DOHH2 (cell line): ENCODE data around the gene KRT9.

Experiments
- H3F3A ChIP-seq: fragments of 200-600 bp; sonication (generic), shearing (Covaris generic); 2 replicates; pipeline ENCODE4 v1.6.0; 2016; ENCODE audit warnings: antibody characterized with exemption, mild to moderate bottlenecking; ENCODE audit not compliant: control insufficient read depth, insufficient read depth
- H3K27ac ChIP-seq: fragments of 200-600 bp; sonication (generic); 2 replicates; pipeline ENCODE4 v1.5.1; 2014; ENCODE audit warnings: low read depth, mild to moderate bottlenecking, low read length, moderate library complexity
- H3K27me3 ChIP-seq: fragments of 200-600 bp; sonication (generic); 2 replicates; pipeline ENCODE4 v1.6.1; 2014; ENCODE audit warnings: mild to moderate bottlenecking, low read length, mixed read lengths; ENCODE audit not compliant: control insufficient read depth
- H3K36me3 ChIP-seq: fragments of 200-600 bp; sonication (generic); 2 replicates; pipeline ENCODE4 v1.6.1; 2014; ENCODE audit warnings: mild to moderate bottlenecking, low read length, moderate library complexity, mixed read lengths; ENCODE audit not compliant: control insufficient read depth
- H3K4me1 ChIP-seq: fragments of 200-600 bp; sonication (generic); 2 replicates; pipeline ENCODE4 v1.6.1; 2014; ENCODE audit warnings: mild to moderate bottlenecking, low read length, mixed read lengths; ENCODE audit not compliant: control insufficient read depth
- H3K4me2 ChIP-seq: fragments of 200-600 bp; sonication (generic); 2 replicates; pipeline ENCODE4 v1.6.0; 2014; ENCODE audit warnings: mild to moderate bottlenecking, low read length, moderate library complexity
- H3K4me3 ChIP-seq: fragments of 200-600 bp; sonication (generic); 2 replicates; pipeline ENCODE4 v1.5.1; 2014; ENCODE audit warnings: mild to moderate bottlenecking, low read length, mixed read lengths
- H3K79me2 ChIP-seq: fragments of 200-600 bp; sonication (generic); 2 replicates; pipeline ENCODE4 v1.6.1; 2014; ENCODE audit warnings: mild to moderate bottlenecking, low read length, mixed read lengths; ENCODE audit not compliant: control insufficient read depth
- H3K9me2 ChIP-seq: fragments of 200-600 bp; sonication (generic); replicated peaks from 2 replicates; pipeline ENCODE4 v1.6.1; 2014; ENCODE audit warnings: mild to moderate bottlenecking, low read length, mixed read lengths; ENCODE audit not compliant: control insufficient read depth
- H3K9me3 ChIP-seq: fragments of 200-600 bp; sonication (generic); 2 replicates; pipeline ENCODE4 v1.6.1; 2014; ENCODE audit warnings: antibody characterized with exemption, low read length, mixed read lengths; ENCODE audit not compliant: control insufficient read depth, insufficient read depth
- H4K20me1 ChIP-seq: fragments of 200-600 bp; sonication (generic); 2 replicates; pipeline ENCODE4 v1.6.0; 2014; ENCODE audit warnings: low read depth, mild to moderate bottlenecking, antibody characterized with exemption, low read length, moderate library complexity; ENCODE audit not compliant: control insufficient read depth, insufficient read depth
- EZH2phosphoT487 ChIP-seq: fragments of 200-600 bp; sonication (generic); IDR thresholded peaks from 2 replicates; pipeline ENCODE4 v1.6.1; 2017; ENCODE audit warnings: borderline replicate concordance, mild to moderate bottlenecking, antibody characterized with exemption, low read length, moderate library complexity, mixed read lengths
- TF ChIP-seq, protein P1 (sequence below): fragments of 200-600 bp; sonication (generic); IDR thresholded peaks from one replicate; pipeline ENCODE4 v1.5.1; 2014; ENCODE audit warnings: antibody characterized with exemption, mild to moderate bottlenecking, low read depth, low read length; ENCODE audit not compliant: poor library complexity, severe bottlenecking

Gene KRT9

DNA sequence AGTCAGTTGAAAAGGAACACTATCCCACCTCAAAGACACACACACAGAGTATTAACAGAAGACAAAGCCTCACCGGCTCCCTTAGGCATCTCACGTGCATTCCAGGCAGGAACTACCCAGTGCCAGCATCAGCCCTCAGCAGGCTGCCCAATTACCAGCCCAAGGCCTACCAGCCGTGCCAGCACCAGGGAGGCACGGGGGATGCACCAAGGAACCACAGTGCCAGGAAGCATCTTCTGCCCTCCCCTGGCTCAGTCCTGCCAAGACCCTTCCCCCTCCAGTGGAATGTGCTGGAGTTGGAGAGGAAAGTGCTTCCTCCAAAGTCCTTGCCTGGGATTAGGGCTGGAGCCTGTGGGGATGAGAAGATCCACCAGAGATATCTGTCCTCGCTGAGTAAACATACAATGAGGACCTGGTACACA, 32.8 kb downstream of the KRT9 start:
- Histone ChIP-seq H3K27me3 (no peaks in the 10 kb centered on the region; the same call in 1 of the 2 replicates), H3F3A (no peaks in the 10 kb centered on the region), H3K36me3 (no peaks in the 10 kb centered on the region), H3K4me3 (no peak overlapping the region), H3K4me2 (no peak overlapping the region), H3K9me3 (no peaks in the 10 kb centered on the region), H3K27ac (no peak overlapping the region), H3K79me2 (no peaks in the 10 kb centered on the region), H3K9me2 (no peaks in the 10 kb centered on the region), H3K4me1 (no peaks in the 10 kb centered on the region), H4K20me1 (no peaks in the 10 kb centered on the region)
- TF ChIP-seq EZH2phosphoT487, result no peak
- TF ChIP-seq, protein P1, sequence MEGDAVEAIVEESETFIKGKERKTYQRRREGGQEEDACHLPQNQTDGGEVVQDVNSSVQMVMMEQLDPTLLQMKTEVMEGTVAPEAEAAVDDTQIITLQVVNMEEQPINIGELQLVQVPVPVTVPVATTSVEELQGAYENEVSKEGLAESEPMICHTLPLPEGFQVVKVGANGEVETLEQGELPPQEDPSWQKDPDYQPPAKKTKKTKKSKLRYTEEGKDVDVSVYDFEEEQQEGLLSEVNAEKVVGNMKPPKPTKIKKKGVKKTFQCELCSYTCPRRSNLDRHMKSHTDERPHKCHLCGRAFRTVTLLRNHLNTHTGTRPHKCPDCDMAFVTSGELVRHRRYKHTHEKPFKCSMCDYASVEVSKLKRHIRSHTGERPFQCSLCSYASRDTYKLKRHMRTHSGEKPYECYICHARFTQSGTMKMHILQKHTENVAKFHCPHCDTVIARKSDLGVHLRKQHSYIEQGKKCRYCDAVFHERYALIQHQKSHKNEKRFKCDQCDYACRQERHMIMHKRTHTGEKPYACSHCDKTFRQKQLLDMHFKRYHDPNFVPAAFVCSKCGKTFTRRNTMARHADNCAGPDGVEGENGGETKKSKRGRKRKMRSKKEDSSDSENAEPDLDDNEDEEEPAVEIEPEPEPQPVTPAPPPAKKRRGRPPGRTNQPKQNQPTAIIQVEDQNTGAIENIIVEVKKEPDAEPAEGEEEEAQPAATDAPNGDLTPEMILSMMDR, result no peak

DNA sequence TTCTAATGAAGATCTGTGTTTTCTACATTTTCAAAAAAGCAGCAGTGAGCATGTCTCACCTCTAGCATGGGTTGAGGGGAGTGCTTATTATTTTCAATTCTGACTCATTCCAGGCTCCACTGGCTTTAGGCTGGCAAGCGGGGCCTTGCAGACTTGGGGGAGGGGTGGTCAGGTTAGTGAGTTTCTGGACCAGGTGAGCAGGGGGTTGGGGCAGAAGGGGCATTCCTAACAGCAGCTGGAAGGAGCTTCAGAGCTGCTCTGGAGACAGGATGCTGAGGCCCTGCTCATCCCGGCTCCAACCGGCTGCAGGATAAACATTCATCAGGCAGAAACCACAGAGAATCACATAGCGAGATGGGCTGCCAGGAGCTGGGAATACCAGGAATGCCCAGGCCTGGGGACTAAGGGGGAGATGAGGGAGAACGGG, 33.3 kb downstream of the KRT9 start:
- H3K4me1 ChIP-seq, result no peaks in the 10 kb centered on the region
- no peaks in the 10 kb centered on the region for H3F3A ChIP-seq
- no peaks in the 10 kb centered on the region for H3K79me2 ChIP-seq
- no peak overlapping the region for H3K4me2 ChIP-seq
- H4K20me1 ChIP-seq, result no peaks in the 10 kb centered on the region
- TF ChIP-seq, protein P1, result no peak
- TF ChIP-seq EZH2phosphoT487, result no peak
- H3K9me3 ChIP-seq, result no peaks in the 10 kb centered on the region
- H3K4me3 ChIP-seq, result no peak overlapping the region
- H3K36me3 ChIP-seq, result no peaks in the 10 kb centered on the region
- H3K9me2 ChIP-seq, result no peaks in the 10 kb centered on the region
- no peaks in the 10 kb centered on the region; the same call in 1 of the 2 replicates for H3K27me3 ChIP-seq
- H3K27ac ChIP-seq, result no peak overlapping the region

DNA sequence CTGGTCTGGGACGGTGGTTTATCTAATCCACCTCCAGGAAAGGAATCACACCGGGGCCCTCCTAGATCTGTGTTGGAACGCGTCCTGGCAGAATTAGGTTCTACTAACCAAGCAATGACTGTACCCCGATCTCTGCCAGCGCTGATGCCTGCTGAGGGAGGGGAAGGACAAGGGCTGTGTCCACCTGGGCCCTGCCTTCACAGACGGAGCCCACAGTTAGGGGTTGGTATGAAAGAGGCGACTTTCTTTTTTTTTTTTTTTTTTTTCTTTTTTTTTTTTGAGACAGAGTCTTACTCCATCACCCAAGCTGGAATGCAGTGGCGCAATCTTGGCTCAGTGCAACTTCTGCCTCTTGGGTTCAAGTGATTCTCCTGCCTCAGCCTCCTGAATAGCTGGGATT, 33.9 kb downstream of the KRT9 start:
- Histone ChIP-seq H3K4me2 (no peak overlapping the region), H3K4me3 (no peak overlapping the region), H3K4me1 (no peaks in the 10 kb centered on the region), H3F3A (no peaks in the 10 kb centered on the region), H3K79me2 (no peaks in the 10 kb centered on the region), H3K9me3 (no peaks in the 10 kb centered on the region), H4K20me1 (no peaks in the 10 kb centered on the region), H3K27me3 (no peaks in the 10 kb centered on the region; the same call in 1 of the 2 replicates), H3K9me2 (no peaks in the 10 kb centered on the region), H3K36me3 (no peaks in the 10 kb centered on the region), H3K27ac (no peak overlapping the region)
- no peak for TF ChIP-seq EZH2phosphoT487
- TF ChIP-seq, protein P1, result no peak
